ENCODE results near the gene RNF157. TPM values are rescaled to one million over a fixed set of nuclear protein-coding genes. Genes with fewer than 3 reads are reported as not detected.

The RNF157 gene
- total and polyA plus RNA-seq, 2 of the 13 experiments (the other 11 are each of a cell fraction or from before 2014, with no cell fraction given) = 0.44 to 1.5 TPM

- no peak for TF ChIP-seq ARID3A (IDR thresholded peaks at IDR 0.05; ENCODE audit: low read depth, low read length)
- no peak for TF ChIP-seq ZNF180 (CRISPR knock-in tag; IDR thresholded peaks at IDR 0.05; ENCODE audit: borderline replicate concordance, low read depth)
- TF ChIP-seq AHDC1 (CRISPR knock-in tag; IDR thresholded peaks at IDR 0.05; ENCODE audit: borderline replicate concordance) = no peak
- TF ChIP-seq ZNF7 (CRISPR knock-in tag; IDR thresholded peaks at IDR 0.05) = no peak
- TF ChIP-seq ZSCAN12 (CRISPR knock-in tag; IDR thresholded peaks at IDR 0.05) = no peak
- no peak for TF ChIP-seq KLF15 (CRISPR knock-in tag; IDR thresholded peaks at IDR 0.05; ENCODE audit: borderline replicate concordance)
Observed at GRCh38 chr17:76267051-76267576, 26.8 kb upstream of the RNF157 start (continued).
